NCI-H2029 treated with DMSO at 0.1 percent for 48 hours (cell line): Measurements from ENCODE around the gene ITGA2B.
"Not testable (repeated sequence)": the region's sequence is repeated elsewhere in the genome, so short reads cannot be mapped to it uniquely, and the experiment has no call there.

ENCODE experiments used
- DNase-seq: peaks from one replicate; lab custom pipeline; 2025; lab: John Stamatoyannopoulos, UW

ITGA2B gene

GRCh38 chr17:44389281-44389680, at the start of gene ITGA2B:
Gene ITGA2B (minus strand): TSS chr17:44389649. CDS start chr17:44389473, 176 bp downstream.
- DNase-seq, result no peak

- no peak for DNase-seq
Observed at GRCh38 chr17:44439168-44439567, 49.7 kb upstream of the ITGA2B start.

GRCh38 chr17:44438636-44439035, 49.2 kb upstream of the ITGA2B start:
- no peak for DNase-seq

- no peak for DNase-seq
Observed at GRCh38 chr17:44436336-44436735, 46.9 kb upstream of the ITGA2B start.

- no peak for DNase-seq
Observed at GRCh38 chr17:44432254-44433157, 43.1 kb upstream of the ITGA2B start.

- no peak for DNase-seq
Observed at GRCh38 chr17:44424828-44425461, 35.5 kb upstream of the ITGA2B start.

- no peak for DNase-seq
Observed at GRCh38 chr17:44417553-44417952, 28.1 kb upstream of the ITGA2B start.

- DNase-seq, result no peak
Observed at GRCh38 chr17:44416558-44417289, 27.3 kb upstream of the ITGA2B start.

- no peak for DNase-seq
Observed at GRCh38 chr17:44414394-44415155, 25.1 kb upstream of the ITGA2B start.

GRCh38 chr17:44409309-44410028, 20.0 kb upstream of the ITGA2B start:
- no peak for DNase-seq

GRCh38 chr17:44408786-44409185, 19.3 kb upstream of the ITGA2B start:
- no peak for DNase-seq

GRCh38 chr17:44402564-44403172, 13.2 kb upstream of the ITGA2B start:
- no peak for DNase-seq

- DNase-seq, result no peak
Observed at GRCh38 chr17:44400226-44400847, 10.9 kb upstream of the ITGA2B start.

- DNase-seq, result no peak
Observed at GRCh38 chr17:44398692-44399691, 9.5 kb upstream of the ITGA2B start.

GRCh38 chr17:44397479-44398440, 8.3 kb upstream of the ITGA2B start:
- no peak for DNase-seq

- no peak for DNase-seq
Observed at GRCh38 chr17:44396946-44397345, 7.5 kb upstream of the ITGA2B start.

- DNase-seq, result no peak
Observed at GRCh38 chr17:44394833-44395232, 5.4 kb upstream of the ITGA2B start.

- DNase-seq, result not testable (repeated sequence)
Observed at GRCh38 chr17:44394112-44394511, 4.7 kb upstream of the ITGA2B start.
